ENCODE measurements around the gene CBX5.

GRCh38 chr12:54300225-54300731 is 20.4 kb upstream of the CBX5 start:
- TF ChIP-seq CTCF (IDR thresholded peaks at IDR 0.05) (no peak), EZH2 (IDR thresholded peaks at IDR 0.05) (no peak), EZH2phosphoT487 (IDR thresholded peaks at IDR 0.05) (no peak)

All from neural progenitor cell (in vitro differentiated cells).